Erythroblast (primary cell): ENCODE data around the gene NAALAD2.

Source experiments
- GATA1 ChIP-seq: IDR thresholded peaks from 2 replicates; pipeline ENCODE4 v1.6.1; 2011; ENCODE audit warnings: low read depth, mild to moderate bottlenecking, control low read depth, low read length, moderate library complexity
- POLR2A ChIP-seq: IDR thresholded peaks from 2 replicates; pipeline ENCODE4 v1.6.1; 2011; ENCODE audit warnings: mild to moderate bottlenecking, low read length

GRCh38 chr11:90120191-90120590 lies 14.3 kb upstream of the NAALAD2 start:
- no peak for TF ChIP-seq POLR2A
- no peak for TF ChIP-seq GATA1
